Measurements from ENCODE around the gene BPIFB6. TPM values are rescaled to one million over a fixed set of nuclear protein-coding genes. Genes with fewer than 3 reads are reported as not detected.

Gene BPIFB6
- total and polyA plus RNA-seq, 2 donors from 2014 or later: not detected

DNA sequence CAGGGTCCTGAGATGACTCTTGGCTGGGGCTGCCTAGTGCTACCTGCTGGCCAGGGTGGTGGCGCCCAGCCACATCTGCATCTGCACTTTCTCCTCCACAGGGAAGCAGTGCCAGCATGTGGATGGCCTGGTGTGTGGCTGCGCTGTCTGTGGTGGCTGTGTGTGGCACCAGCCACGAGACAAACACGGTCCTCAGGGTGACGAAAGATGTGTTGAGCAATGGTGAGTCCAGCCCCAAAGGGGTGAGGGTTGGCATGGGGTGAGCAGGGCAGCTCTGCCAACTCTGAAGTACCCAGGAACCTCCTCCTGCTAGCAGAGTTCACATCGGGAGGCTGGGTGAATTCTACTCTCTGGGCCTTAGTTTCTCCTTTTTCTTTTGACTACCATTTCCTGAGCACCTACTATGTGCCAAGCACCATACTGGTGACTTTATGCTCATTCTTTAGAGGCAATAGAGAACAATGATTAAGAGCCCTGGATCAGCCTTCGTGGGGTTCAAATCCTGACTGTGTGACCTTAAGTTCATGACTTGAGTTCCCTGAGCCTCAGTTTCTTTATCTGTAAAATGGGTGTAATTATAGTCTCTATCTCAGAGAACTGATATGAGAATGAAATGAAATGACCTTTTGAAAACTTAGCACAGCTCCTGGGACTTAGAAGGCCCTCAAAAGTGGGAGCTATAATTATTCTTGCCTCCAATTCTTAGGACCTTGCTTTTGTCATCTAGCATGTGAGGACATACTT, 50.1 kb downstream of the BPIFB6 start:
- intact Hi-C loops (cut with DNase I): no loop called here
- H3K27ac ChIP-seq (ENCODE audit: low read depth in 2 of 2, low read length in 2 of 2): no peak overlapping the region
- DNase-seq (peak in 1 of 5 donors; percentile 29), FAIRE-seq (no peak)
- H3K4me1 ChIP-seq (ENCODE audit: control insufficient read depth in 2 of 3, insufficient read depth in 2 of 3, low read depth in 1 of 3, low read length in 3 of 3): no peaks in the 10 kb centered on the region
- H3K4me3 ChIP-seq (ENCODE audit: low read length in 3 of 3): no peak overlapping the region
- no peaks in the 10 kb centered on the region for H3K36me3 ChIP-seq (ENCODE audit: control insufficient read depth in 2 of 3, insufficient read depth in 3 of 3, low read length in 3 of 3)
- TF ChIP-seq, protein P1, sequence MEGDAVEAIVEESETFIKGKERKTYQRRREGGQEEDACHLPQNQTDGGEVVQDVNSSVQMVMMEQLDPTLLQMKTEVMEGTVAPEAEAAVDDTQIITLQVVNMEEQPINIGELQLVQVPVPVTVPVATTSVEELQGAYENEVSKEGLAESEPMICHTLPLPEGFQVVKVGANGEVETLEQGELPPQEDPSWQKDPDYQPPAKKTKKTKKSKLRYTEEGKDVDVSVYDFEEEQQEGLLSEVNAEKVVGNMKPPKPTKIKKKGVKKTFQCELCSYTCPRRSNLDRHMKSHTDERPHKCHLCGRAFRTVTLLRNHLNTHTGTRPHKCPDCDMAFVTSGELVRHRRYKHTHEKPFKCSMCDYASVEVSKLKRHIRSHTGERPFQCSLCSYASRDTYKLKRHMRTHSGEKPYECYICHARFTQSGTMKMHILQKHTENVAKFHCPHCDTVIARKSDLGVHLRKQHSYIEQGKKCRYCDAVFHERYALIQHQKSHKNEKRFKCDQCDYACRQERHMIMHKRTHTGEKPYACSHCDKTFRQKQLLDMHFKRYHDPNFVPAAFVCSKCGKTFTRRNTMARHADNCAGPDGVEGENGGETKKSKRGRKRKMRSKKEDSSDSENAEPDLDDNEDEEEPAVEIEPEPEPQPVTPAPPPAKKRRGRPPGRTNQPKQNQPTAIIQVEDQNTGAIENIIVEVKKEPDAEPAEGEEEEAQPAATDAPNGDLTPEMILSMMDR (IDR thresholded peaks at IDR 0.05; ENCODE audit: borderline replicate concordance, extremely low read depth, insufficient read depth): no peak
- no peaks in the 10 kb centered on the region for H3K9me3 ChIP-seq (ENCODE audit: control insufficient read depth in 2 of 3, insufficient read depth in 1 of 3, low read length in 3 of 3)
- H3K9ac ChIP-seq (ENCODE audit: low read length in 3 of 3): no peak overlapping the region
- no peaks in the 10 kb centered on the region for H3K27me3 ChIP-seq (ENCODE audit: control insufficient read depth, insufficient read depth, low read length)

DNA sequence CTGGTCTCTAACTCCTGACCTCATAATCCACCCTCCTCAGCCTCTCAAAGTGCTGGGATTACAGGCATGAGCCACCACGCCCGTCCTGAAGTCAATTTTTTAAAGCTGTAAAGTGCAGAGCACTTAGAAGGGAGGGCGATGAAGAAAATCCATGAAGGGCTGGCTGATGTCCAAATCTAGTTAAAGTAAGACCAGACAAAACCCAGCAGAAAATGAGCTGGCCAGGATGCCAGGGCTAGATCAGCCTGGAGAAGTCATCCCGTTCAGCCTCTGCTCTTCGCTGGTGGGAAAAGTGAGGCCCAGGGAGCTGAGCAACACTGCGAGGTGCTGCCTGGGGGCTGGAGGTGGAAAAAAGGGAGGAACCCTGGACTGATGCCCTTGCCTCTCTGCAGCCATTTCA, 51.1 kb downstream of the BPIFB6 start:
- DNase-seq: no peak
- no peaks in the 10 kb centered on the region for H3K27me3 ChIP-seq (ENCODE audit: control insufficient read depth, insufficient read depth, low read length)
- no peak overlapping the region for H3K9ac ChIP-seq (ENCODE audit: low read length in 3 of 3)
- no peak overlapping the region for H3K27ac ChIP-seq (ENCODE audit: low read depth in 2 of 2, low read length in 2 of 2)
- no peak overlapping the region for H3K4me3 ChIP-seq (ENCODE audit: low read length in 3 of 3)
- no peaks in the 10 kb centered on the region for H3K9me3 ChIP-seq (ENCODE audit: control insufficient read depth in 2 of 3, insufficient read depth in 1 of 3, low read length in 3 of 3)
- no peak for FAIRE-seq
- H3K36me3 ChIP-seq (ENCODE audit: control insufficient read depth in 2 of 3, insufficient read depth in 3 of 3, low read length in 3 of 3): no peaks in the 10 kb centered on the region
- intact Hi-C loops (cut with DNase I): no loop called here
- no peaks in the 10 kb centered on the region for H3K4me1 ChIP-seq (ENCODE audit: control insufficient read depth in 2 of 3, insufficient read depth in 2 of 3, low read depth in 1 of 3, low read length in 3 of 3)
- TF ChIP-seq, protein P1 (IDR thresholded peaks at IDR 0.05; ENCODE audit: borderline replicate concordance, extremely low read depth, insufficient read depth): no peak

DNA sequence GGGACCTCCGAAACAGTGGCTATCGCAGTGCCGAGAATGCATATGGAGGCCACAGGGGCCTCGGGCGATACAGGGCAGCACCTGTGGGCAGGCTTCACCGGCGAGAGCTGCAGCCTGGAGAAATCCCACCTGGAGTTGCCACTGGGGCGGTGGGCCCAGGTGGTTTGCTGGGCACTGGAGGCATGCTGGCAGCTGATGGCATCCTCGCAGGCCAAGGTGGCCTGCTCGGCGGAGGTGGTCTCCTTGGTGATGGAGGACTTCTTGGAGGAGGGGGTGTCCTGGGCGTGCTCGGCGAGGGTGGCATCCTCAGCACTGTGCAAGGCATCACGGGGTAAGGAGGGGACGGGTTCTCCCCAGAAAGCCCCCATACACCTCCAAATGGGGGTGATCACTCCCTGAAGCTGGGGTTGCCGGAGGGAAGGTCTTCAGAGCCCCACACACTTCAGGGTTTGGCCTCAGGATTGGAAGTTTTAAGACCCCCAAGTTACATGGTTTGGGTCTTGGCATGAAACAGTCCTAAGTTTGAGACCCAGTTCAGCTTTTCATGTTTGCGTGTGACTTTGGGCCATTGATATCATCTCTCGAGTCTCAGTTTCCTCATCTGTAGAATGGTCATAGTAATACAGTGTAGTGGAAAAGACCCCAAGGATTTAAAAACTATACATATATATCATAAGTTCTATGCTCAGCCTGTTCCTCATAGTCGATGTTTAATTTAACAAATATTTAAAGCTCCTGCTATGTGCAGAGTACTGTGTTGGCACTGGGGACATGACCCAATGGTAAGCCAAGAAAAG, 52.3 kb downstream of the BPIFB6 start:
- Histone ChIP-seq H3K27me3 (ENCODE audit: control insufficient read depth, insufficient read depth, low read length) (no peaks in the 10 kb centered on the region), H3K36me3 (ENCODE audit: control insufficient read depth in 2 of 3, insufficient read depth in 3 of 3, low read length in 3 of 3) (no peaks in the 10 kb centered on the region), H3K9ac (ENCODE audit: low read length in 3 of 3) (no peak overlapping the region), H3K9me3 (ENCODE audit: control insufficient read depth in 2 of 3, insufficient read depth in 1 of 3, low read length in 3 of 3) (no peaks in the 10 kb centered on the region), H3K27ac (ENCODE audit: low read depth in 2 of 2, low read length in 2 of 2) (no peak overlapping the region), H3K4me3 (ENCODE audit: low read length in 3 of 3) (no peak overlapping the region), H3K4me1 (ENCODE audit: control insufficient read depth in 2 of 3, insufficient read depth in 2 of 3, low read depth in 1 of 3, low read length in 3 of 3) (no peaks in the 10 kb centered on the region)
- intact Hi-C loops (cut with DNase I): no loop called here
- FAIRE-seq (no peak), DNase-seq (peak in 1 of 5 donors; percentile 49)
- TF ChIP-seq, protein P1 (IDR thresholded peaks at IDR 0.05; ENCODE audit: borderline replicate concordance, extremely low read depth, insufficient read depth): no peak
